Stimulated activated CD8-positive, alpha-beta memory T cell treated with anti-CD3 and anti-CD28 coated beads, Interleukin-15, amount 100 ng/mL, for 4 hours (primary cell): ENCODE results near the gene MCM9.

Experiments used
- DNase-seq, 2 donors: peaks; one replicate each; pipeline ENCODE4 v3.0.0-alpha.2; 2020; ENCODE audit warnings: low read depth in 2 of 2

Gene MCM9

GRCh38 chr6:118934461-118935330 lies at the start of gene MCM9:
TSS of gene MCM9 (minus strand) at chr6:118935159. CDS start at chr6:118931723, 3,436 bp downstream.
- DNase-seq: peak; percentile 66 to 78

- no peak for DNase-seq
Measured at GRCh38 chr6:118984342-118984741, 49.4 kb upstream of the MCM9 start.

- no peak for DNase-seq
Measured at GRCh38 chr6:118982575-118982911, 47.6 kb upstream of the MCM9 start.

- no peak for DNase-seq
Measured at GRCh38 chr6:118981884-118982574, 47.1 kb upstream of the MCM9 start.

GRCh38 chr6:118980063-118980462 lies 45.1 kb upstream of the MCM9 start:
- no peak for DNase-seq

GRCh38 chr6:118974790-118975189 lies 39.8 kb upstream of the MCM9 start:
- DNase-seq: no peak

GRCh38 chr6:118971682-118972081 lies 36.7 kb upstream of the MCM9 start:
- DNase-seq: no peak

- no peak for DNase-seq
Measured at GRCh38 chr6:118970866-118971265, 35.9 kb upstream of the MCM9 start.

GRCh38 chr6:118968416-118968815 lies 33.5 kb upstream of the MCM9 start:
- no peak for DNase-seq

- no peak for DNase-seq
Measured at GRCh38 chr6:118967239-118967638, 32.3 kb upstream of the MCM9 start.

- no peak for DNase-seq
Measured at GRCh38 chr6:118965843-118966370, 30.9 kb upstream of the MCM9 start.

GRCh38 chr6:118965371-118965770 lies 30.4 kb upstream of the MCM9 start:
- no peak for DNase-seq

GRCh38 chr6:118963003-118963402 lies 28.0 kb upstream of the MCM9 start:
- DNase-seq: no peak

GRCh38 chr6:118959903-118960302 lies 24.9 kb upstream of the MCM9 start:
- DNase-seq: no peak

GRCh38 chr6:118953391-118953790 lies 18.4 kb upstream of the MCM9 start:
- DNase-seq: no peak

GRCh38 chr6:118952683-118953082 lies 17.7 kb upstream of the MCM9 start:
- DNase-seq: no peak

GRCh38 chr6:118945217-118945616 lies 10.3 kb upstream of the MCM9 start:
- no peak for DNase-seq

- no peak for DNase-seq
Measured at GRCh38 chr6:118940770-118941169, 5.8 kb upstream of the MCM9 start.

- DNase-seq: no peak
Measured at GRCh38 chr6:118939683-118940082, 4.7 kb upstream of the MCM9 start.

- DNase-seq: no peak
Measured at GRCh38 chr6:118935978-118936703, 1.2 kb upstream of the MCM9 start.

GRCh38 chr6:118935331-118935668 lies 341 bp upstream of the MCM9 start:
- DNase-seq: no peak

GRCh38 chr6:118933855-118934460 lies 1.0 kb downstream of the MCM9 start:
- no peak for DNase-seq
